GM12865 (cell line): ENCODE data around the gene CRTC1.
"Not testable (repeated sequence)": the region's sequence is repeated elsewhere in the genome, so short reads cannot be mapped to it uniquely, and the experiment has no call there.

Experiments
- DNase-seq: peaks from one replicate; pipeline ENCODE4 v3.0.0; 2010; ENCODE audit warnings: low read depth
- H3K4me3 ChIP-seq: 2 replicates; pipeline ENCODE4 v1.5.1; 2011; ENCODE audit warnings: mild to moderate bottlenecking, low read depth, low read length, control low read depth
- CTCF ChIP-seq: IDR thresholded peaks from 2 replicates; pipeline ENCODE4 v1.5.1; 2011; ENCODE audit warnings: low read length, control low read depth, low read depth, inconsistent platforms; ENCODE audit not compliant: insufficient read depth; ENCODE audit errors: missing control alignments

Gene CRTC1

GRCh38 chr19:18725841-18726770, 42.6 kb downstream of the CRTC1 start:
- TF ChIP-seq CTCF: no peak
- DNase-seq: no peak

GRCh38 chr19:18726846-18727245, 43.4 kb downstream of the CRTC1 start:
- TF ChIP-seq CTCF: no peak
- no peak overlapping the region for H3K4me3 ChIP-seq
- no peak for DNase-seq

More at GRCh38 chr19:18725841-18726770, 42.6 kb downstream of the CRTC1 start:
- no peak overlapping the region for H3K4me3 ChIP-seq

GRCh38 chr19:18727602-18728001, 44.1 kb downstream of the CRTC1 start:
- not testable (repeated sequence) for DNase-seq, H3K4me3 ChIP-seq

- no peak for TF ChIP-seq CTCF
- no peak for DNase-seq
- no peak overlapping the region for H3K4me3 ChIP-seq
Observed at GRCh38 chr19:18729933-18730530, 46.6 kb downstream of the CRTC1 start.

GRCh38 chr19:18730885-18731513, 47.5 kb downstream of the CRTC1 start:
- no peak for TF ChIP-seq CTCF
- H3K4me3 ChIP-seq: no peak overlapping the region
- DNase-seq: no peak

- DNase-seq: no peak
- no peak overlapping the region for H3K4me3 ChIP-seq
- TF ChIP-seq CTCF: no peak
Observed at GRCh38 chr19:18731562-18732008, 48.1 kb downstream of the CRTC1 start.

GRCh38 chr19:18733196-18733647, 49.7 kb downstream of the CRTC1 start:
- no peak for DNase-seq
- no peak for TF ChIP-seq CTCF
- no peak overlapping the region for H3K4me3 ChIP-seq

GRCh38 chr19:18733762-18734332, 50.4 kb downstream of the CRTC1 start:
- H3K4me3 ChIP-seq, DNase-seq: not testable (repeated sequence)
